Stimulated activated CD4-positive, alpha-beta T cell treated with anti-CD3 and anti-CD28 coated beads, Interleukin-15, amount 100 ng/mL, for 48 hours (primary cell): Measurements from ENCODE around the gene SDK1.
A peak's percentile ranks its signal among the peaks of the same experiment; 100 is the strongest.

ENCODE experiments used
- DNase-seq, 2 donors: peaks; one replicate each; pipeline ENCODE4 v3.0.0-alpha.2; 2020; ENCODE audit warnings: low read depth in 2 of 2

Gene SDK1, protein sequence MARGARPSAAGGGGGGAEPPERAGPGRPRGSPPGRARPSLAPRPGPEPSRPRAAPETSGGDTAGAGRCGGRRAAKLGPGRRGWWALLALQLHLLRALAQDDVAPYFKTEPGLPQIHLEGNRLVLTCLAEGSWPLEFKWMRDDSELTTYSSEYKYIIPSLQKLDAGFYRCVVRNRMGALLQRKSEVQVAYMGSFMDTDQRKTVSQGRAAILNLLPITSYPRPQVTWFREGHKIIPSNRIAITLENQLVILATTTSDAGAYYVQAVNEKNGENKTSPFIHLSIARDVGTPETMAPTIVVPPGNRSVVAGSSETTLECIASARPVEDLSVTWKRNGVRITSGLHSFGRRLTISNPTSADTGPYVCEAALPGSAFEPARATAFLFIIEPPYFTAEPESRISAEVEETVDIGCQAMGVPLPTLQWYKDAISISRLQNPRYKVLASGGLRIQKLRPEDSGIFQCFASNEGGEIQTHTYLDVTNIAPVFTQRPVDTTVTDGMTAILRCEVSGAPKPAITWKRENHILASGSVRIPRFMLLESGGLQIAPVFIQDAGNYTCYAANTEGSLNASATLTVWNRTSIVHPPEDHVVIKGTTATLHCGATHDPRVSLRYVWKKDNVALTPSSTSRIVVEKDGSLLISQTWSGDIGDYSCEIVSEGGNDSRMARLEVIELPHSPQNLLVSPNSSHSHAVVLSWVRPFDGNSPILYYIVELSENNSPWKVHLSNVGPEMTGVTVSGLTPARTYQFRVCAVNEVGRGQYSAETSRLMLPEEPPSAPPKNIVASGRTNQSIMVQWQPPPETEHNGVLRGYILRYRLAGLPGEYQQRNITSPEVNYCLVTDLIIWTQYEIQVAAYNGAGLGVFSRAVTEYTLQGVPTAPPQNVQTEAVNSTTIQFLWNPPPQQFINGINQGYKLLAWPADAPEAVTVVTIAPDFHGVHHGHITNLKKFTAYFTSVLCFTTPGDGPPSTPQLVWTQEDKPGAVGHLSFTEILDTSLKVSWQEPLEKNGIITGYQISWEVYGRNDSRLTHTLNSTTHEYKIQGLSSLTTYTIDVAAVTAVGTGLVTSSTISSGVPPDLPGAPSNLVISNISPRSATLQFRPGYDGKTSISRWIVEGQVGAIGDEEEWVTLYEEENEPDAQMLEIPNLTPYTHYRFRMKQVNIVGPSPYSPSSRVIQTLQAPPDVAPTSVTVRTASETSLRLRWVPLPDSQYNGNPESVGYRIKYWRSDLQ (N-terminal part only)

DNA sequence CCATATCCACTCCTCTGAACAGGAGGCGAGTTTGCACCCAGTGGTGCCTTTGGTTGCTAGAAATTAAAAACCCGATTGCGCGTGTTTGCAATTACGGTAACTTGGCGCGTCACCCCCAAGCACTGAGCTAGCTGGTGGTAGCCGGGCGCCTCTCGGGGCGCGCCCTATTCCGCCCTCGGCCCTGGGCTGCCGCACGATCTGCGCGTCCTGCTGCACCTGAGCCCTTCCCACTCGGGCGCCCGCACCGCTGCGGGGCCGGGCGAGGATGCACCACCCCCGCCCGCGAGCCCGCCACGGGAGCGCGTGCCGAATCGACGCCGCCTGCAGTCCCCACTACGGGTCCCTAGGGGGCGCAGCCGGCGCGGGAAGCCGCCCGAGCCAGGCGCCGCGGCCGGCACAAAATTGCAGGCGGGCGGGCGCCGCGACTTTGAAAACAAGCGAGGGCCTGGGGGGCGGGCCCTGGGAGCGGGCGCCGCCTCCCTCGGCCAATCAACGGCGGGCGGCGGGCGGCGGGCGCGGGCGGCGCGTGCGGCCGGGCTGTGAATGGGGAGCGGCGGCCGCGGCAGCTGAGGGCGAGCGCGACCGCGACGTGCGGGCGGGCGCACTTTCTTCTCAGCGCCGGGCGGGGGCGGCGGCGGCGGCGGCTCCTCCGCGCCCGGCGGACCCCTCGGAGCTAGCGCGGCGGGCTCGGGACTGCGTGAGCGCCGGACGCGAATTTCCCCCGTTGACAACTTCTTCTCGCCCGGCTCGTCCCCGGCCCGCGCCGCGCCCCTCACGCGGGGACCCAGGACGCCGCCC, at the start of gene SDK1:
Gene SDK1, plus strand, starts transcription at position 602 of the 798 bp plus-strand sequence. CDS start 335 bp downstream, outside the sequence.
- DNase-seq: peak; percentile 81 to 87

DNA sequence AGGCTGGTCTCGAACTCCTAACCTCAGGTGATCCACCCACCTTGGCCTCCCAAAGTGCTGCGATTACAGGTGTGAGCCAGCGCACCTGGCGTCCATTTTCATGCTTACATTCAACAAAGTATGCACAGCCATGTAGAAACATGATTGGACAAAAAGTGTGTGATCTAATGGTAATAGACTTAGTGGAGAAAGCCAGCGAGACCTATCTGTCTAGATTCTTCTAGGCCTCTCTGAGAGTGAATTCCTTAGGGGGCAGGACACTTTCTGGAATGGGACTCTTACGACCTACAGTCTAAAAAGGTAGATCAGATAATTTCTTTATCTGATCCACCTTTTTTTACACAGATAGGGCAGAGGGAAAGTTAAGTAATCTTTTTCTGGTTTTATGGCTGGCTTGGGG, 46.3 kb upstream of the SDK1 start:
- DNase-seq: no peak

DNA sequence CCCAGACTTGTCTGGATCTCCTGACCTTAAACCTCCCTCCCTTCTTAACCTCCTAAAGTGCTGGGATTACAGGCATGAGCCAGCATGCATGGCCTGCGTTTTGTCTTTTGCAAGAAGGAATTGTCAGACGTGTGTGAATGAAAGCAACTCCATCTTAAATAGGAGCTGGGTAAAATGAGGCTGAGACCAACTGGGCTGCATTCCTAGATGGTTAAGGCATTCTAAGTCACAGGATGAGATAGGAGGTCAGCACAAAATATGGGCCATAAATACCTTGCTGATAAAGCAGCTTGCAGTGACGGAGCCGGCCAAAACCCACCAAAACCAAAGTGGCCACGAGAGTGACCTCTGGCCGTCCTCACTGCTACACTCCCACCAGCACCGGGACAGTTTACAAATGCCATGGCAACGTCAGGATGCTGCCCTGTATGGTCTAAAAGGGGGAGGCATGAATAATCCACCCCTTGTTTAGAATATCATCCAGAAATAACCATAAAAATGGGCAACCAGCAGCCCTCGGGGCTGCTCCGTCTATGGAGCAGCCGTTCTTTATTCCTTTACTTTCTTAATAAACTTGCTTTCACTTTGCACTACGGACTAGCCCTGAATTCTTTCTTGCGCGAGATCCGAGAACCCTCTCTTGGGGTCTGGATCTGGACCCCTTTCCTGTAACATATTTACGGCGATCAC, 41.2 kb upstream of the SDK1 start:
- no peak for DNase-seq

DNA sequence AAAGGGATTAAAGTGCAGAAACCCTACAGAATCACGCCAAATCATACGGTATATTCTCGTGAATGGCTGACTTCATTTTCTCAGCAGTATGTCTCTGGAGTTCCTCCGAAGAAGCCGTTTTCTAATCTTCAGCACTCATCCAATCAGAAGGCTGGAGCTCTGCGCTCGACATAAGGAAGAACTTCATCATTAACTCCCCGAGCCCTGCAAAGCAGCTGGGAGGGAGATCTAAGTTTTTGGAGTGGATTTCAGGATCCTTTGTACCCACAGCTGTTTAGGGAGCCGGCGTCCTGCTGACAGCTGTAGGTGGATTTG, 40.7 kb upstream of the SDK1 start:
- no peak for DNase-seq

DNA sequence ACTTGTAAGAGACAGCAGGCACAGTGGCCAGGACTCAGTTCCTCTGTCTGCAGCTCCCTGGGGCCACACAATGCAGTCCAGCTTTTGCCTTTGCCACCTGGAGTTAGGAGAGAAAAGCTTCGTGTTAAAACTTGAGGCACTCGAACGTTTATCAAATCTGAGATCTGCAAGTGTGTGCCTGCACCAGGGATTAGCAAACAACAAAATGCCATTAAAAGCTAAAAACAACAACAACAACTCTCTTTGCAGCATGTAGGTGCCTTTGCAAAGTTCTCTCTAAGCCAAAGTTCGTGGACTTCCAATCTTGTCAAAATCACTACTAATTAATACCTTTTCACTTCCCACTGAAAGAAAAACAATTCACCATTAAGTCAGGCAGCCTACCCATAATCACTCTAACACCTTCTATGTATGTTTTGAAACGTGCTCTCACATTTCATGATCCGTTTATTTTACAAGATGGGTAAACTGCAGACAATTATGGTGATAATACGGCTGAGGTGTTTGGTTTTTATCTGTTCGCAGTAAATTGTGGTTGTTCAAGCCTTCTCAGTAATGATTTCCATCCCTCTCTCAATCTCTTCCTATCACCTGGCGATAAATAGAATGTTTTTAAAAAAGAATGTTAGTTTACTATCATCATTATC, 36.2 kb upstream of the SDK1 start:
- DNase-seq: no peak

DNA sequence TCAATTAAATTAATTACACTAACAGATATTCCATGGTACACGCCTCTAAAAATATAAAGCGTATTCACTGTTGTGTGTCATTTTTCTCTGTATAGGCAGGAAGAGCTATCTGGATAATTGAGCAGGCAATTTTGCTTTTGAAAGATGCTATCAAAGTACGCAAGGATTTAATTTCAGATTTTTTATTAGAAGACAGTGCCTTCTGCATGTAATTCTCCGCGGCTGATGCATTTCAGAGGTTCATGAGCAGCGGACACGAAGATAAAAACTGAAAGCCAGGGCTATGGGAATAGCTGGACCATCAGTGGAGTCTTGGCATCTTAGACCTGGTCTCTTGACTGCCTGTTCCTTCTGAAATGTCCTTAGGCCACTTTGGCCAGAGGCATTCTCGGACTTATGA, 35.7 kb upstream of the SDK1 start:
- no peak for DNase-seq

DNA sequence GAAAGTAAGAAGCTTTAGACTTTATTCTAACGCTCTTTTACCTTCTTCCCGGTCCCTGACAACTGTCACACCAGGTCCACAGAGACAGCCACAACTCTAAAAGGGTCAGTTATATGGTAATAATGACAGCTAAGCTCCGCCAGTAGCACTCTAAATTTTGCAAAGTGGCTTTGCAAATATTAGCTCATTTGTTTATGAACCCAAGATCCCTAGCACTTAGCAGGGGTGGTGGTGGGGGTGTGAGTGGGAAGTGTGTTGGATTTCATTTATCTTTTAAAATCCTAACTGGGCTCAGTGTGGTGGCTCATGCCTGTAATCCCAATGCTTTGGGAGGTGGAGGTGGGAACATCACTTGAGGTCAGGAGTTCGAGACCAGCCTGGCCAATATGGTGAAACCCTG, 34.8 kb upstream of the SDK1 start:
- no peak for DNase-seq

DNA sequence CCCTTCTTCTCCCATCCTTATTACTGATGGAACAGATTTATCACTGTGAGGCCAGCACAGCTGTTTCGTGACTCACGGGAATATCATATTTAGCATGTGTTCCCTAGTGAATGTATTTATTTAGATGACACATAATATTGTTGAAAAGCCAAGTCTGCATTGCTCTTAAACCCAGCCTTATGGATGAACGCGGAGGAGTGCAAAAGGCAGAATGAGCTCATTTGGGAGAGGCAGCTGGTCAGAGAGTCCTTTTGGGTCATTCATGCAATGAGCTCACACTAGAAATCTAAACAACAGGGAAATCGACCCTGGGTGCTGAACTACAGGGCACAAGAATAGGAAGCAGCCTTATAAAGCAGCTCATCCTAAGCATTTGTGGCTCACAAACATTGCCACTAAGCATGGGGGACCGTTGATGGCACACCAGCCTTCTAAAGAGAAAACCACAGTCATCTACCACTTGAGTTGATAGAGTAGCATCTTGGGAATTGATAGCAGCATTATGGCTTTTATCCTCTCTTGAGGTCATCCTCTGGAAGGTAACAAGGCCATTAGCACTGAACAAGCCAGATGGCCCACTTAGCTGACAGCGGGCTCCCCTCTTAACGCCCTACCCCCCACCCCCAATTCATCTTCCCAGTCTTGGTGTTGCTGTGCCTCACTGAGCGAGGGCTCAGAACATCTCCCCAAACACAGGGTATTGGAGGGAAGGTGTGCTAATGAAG, 32.9 kb upstream of the SDK1 start:
- DNase-seq: no peak

DNA sequence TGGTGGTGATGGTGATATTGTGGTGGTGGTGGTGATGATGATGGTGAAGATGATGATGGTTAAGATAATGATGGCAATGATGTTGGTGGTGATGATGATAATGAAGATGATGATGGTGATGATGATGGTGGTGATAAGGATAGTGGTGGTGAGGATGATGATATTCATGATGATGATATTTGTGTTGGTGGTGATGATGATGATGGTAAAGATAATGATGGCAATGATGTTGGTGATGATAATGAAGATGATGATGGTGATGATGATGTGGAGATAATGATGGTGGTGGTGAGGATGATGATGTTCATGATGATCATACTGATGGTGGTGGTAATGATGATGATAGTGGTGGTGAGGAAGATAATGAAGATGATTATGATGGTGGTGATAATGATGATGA, 30.7 kb upstream of the SDK1 start:
- DNase-seq: no peak

DNA sequence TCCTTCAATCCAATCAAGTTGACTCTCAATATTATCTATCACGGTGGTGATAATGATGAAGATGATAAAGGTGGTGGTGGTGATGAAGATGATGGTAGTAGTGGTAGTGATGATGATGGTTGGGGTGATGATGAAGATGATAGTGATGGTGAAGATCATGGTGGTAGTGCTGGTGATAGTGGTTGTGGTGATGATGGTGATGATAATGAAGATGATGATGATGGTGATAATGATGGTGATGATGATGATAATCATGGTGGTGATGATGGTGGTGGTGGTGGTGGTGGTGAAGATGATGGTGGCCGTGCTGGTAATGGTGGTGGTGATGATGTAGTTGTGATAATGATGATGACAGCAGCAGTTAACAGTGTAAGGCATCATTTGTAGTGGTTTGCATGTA, 29.8 kb upstream of the SDK1 start:
- no peak for DNase-seq

DNA sequence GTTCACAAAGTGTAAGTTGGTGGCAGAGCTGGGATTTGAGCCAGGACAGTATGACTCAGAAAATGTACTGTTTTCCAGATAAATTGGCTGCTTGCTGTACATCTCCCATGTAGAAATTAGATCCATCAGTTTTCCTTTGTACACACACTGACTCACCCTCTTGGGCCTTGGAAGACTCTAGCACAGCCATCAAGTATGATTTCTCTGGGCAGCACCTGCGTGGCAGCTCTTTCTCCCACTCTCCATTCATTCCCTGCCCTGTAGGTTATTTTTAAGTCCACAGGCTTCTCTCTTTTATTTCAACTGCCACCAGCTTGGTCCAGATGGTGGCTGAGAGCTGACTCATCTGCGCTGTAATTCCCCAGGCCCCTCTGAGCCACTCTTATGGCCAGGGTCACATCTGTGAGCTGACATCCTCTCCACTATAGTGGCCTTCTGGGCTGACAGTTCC, 28.3 kb upstream of the SDK1 start:
- no peak for DNase-seq

DNA sequence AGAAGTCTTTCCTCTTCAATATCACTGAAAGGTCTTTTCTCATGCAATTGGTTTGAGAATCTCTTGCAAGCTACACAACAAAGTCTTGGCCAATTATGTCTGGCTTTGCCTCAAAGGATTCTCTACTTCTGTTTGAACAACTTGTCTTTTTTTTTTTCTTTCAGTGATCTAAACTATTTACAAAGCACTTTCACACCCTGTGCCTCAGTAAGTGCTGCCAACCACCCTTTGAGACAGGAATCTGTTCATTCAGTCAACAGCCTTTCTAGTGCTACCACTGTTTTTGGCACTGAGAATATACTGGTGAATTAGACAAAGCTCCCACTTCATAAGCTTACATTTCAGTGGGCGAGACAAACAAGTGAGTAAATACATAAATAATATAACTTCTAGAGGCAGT, 26.9 kb upstream of the SDK1 start:
- DNase-seq: no peak

DNA sequence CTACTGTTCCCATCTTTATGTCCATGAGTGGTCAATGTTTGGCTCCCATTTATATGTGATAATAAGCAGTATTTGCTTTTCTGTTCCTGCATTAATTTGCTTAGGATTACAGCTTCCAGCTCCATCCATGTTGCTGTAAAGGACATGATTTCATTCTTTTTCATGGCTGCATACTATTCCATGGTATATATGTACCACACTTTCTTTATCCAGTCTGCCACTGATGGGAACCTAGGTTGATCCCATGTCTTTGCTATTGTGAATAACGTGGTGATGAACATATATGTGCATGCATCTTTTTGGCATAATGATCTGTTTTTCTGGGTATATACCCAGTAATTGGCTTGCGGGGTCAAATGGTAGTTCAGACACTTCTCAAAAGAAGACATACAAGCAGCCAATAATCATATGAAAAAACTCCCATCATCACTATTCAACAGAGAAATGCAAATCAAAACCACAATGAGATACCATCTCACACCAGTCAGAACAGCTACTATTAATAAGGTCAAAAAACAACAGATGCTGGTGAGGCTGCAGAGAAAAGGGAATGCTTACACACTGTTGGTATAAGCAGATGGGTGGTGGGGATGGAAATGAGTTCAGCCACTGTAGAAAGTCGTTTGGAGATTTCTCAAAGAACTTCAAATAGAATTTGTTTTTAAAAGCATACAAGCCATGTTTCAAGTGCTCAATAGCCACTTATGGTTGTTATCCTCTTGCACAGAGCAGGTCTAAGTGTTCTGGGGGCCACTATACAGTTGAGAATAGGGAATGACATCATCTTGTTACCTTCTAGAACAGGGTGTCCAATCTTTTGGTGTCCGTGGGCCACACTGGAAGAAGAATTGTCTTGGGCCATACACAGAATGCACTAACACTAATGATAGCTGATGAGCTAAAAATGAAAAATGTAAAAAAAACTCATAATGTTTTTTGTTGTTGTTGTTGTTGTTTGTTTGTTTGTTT, 23.2 kb upstream of the SDK1 start:
- DNase-seq: no peak

DNA sequence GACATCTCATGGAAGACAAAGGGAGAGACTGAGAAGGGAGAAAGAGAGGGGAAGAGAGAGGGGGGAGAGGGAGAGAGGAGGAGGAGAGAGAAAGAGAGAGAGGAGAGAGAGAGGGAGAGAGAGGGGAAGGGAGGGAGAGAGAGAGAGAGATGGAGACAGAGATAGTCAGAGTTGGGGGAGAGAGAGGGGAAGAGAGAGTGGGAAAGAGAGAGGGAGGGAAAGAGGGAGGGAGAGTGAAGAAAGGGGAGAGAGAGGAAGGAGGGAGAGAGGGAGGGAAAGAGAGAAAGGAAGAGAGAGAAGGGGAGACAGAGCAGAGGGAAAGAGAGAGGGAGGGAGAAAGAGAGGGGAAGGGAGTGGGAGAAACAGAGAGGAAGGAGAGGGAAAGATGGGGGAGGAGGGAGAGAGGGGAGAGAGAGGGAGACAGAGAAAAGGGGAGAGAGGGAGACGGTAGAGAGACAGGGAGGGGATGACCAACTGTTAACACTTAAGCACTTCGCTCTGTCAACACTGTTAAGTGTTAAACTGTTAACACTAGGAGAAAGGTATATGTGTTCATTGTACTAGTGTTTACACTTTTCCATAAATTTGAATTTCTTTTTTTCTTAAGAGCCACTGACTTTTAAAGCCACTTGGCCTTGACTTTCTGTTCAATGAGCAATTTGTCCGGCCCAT, 21.8 kb upstream of the SDK1 start:
- DNase-seq: no peak

DNA sequence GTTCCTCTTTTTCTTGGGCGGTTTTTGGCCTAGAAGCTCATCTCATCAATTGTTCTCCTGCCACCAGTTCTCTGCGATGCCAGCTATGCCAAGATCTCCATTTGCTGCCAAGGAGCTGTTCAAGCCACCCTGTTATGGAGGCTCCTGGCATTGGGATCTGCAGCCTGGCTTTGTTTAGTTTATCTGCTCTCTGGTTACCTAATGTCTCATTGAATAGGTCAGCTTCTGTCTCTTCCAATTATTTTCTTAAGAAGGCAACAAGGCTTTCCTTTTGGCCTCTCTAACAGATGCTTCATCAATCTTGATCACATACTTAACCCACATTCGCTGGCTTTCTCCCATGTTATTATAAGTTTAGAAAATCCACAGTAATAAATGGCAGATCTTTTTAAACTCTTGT, 20.6 kb upstream of the SDK1 start:
- no peak for DNase-seq

DNA sequence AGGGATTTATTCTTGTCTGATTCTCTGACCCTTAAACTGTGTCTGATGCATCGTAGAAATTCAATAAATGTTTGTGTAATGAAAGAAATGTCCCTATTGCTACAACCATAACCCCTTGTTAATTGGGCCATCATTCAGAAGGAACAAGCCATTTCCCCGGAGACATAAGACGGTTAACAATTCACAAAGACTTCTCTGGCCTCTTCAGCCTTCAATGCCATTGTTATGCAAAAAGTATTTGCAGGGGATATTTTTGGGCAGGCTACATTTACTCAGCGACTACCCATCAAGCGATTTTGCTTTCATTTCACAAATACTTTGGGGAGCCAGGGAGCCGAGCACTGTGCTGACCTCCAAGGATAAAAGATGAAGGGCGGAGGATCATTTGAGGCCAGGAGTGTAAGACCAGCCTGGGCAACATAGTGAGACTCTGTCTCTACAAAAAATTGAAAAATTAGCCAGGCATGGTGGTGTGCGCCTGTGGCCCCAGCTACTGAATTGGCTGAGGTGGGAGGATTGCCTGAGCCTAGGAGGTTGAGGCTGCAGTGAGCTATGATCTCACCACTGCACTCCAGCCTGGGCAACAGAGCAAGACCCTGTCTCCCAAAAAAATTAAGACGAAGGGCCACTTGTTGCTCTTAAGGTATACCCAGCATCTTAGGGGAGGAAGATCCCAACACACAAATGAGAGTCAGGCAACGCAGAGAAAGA, 20.0 kb upstream of the SDK1 start:
- DNase-seq: no peak

DNA sequence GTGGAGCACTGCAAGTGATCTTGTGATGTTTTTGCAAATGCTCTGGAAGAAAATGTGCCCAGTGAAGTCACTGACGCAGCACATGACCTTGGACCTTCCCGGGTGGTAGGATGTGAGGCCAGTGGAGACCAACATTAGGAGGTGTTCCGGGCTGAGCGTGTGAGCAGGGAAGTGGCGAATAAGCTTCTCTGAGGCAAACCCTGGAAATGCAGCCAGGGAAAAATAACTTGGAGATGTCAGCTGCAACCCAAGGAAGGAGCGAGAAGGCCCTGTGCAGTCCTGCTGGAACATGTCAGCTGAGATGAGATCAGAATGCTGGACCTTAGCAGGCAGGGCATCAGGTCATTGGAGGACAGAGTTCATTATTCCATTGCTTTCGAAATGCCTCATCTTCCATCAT, 18.6 kb upstream of the SDK1 start:
- DNase-seq: no peak
